Activated CD4-positive, CD25-positive, alpha-beta regulatory T cell treated with anti-CD3 and anti-CD28 coated beads, Interleukin-2, amount 50 U/mL, for 16 hours (primary cell): ENCODE results near the gene TAF4.
"Not testable (repeated sequence)": the region's sequence is repeated elsewhere in the genome, so short reads cannot be mapped to it uniquely, and the experiment has no call there.

Experiments
- DNase-seq: peaks from one replicate; pipeline ENCODE4 v3.0.0-alpha.2; 2020; ENCODE audit warnings: low read depth, low spot score

The TAF4 gene

GRCh38 chr20:62003567-62004405 lies 61.9 kb downstream of the TAF4 start:
- no peak for DNase-seq

GRCh38 chr20:62002882-62003480 lies 62.7 kb downstream of the TAF4 start:
- DNase-seq: no peak

GRCh38 chr20:62001178-62001715 lies 64.4 kb downstream of the TAF4 start:
- no peak for DNase-seq

- no peak for DNase-seq
These were observed 67.1 kb downstream of the TAF4 start for GRCh38 chr20:61998343-61999121.

GRCh38 chr20:61997891-61998290 lies 67.8 kb downstream of the TAF4 start:
- DNase-seq: no peak

GRCh38 chr20:61997372-61997771 lies 68.3 kb downstream of the TAF4 start:
- DNase-seq: no peak

GRCh38 chr20:61994546-61994945 lies 71.1 kb downstream of the TAF4 start:
- DNase-seq: no peak

- no peak for DNase-seq
These were observed 72.6 kb downstream of the TAF4 start for GRCh38 chr20:61993058-61993457.

- DNase-seq: no peak
These were observed 74.2 kb downstream of the TAF4 start for GRCh38 chr20:61991476-61991875.

- no peak for DNase-seq
These were observed 75.2 kb downstream of the TAF4 start for GRCh38 chr20:61990484-61990883.

GRCh38 chr20:61989741-61990140 lies 75.9 kb downstream of the TAF4 start:
- no peak for DNase-seq

GRCh38 chr20:61988665-61989064 lies 77.0 kb downstream of the TAF4 start:
- DNase-seq: no peak

- no peak for DNase-seq
These were observed 78.8 kb downstream of the TAF4 start for GRCh38 chr20:61986762-61987321.

GRCh38 chr20:61985096-61985495 lies 80.6 kb downstream of the TAF4 start:
- DNase-seq: no peak

GRCh38 chr20:61984431-61984830 lies 81.2 kb downstream of the TAF4 start:
- DNase-seq: not testable (repeated sequence)

- DNase-seq: no peak
These were observed 81.7 kb downstream of the TAF4 start for GRCh38 chr20:61983965-61984364.

GRCh38 chr20:61982951-61983315 lies 82.7 kb downstream of the TAF4 start:
- no peak for DNase-seq

- no peak for DNase-seq
These were observed 83.3 kb downstream of the TAF4 start for GRCh38 chr20:61982191-61982950.

- DNase-seq: not testable (repeated sequence)
These were observed 84.0 kb downstream of the TAF4 start for GRCh38 chr20:61981691-61982090.

GRCh38 chr20:61980647-61981583 lies 84.8 kb downstream of the TAF4 start:
- DNase-seq: no peak
